ENCODE measurements around the gene CYP3A5.

Gene CYP3A5

GRCh38 chr7:99709838-99710578, 30.2 kb upstream of the CYP3A5 start (continued):
- TF ChIP-seq PRDM4 (tag by site-specific recombination; IDR thresholded peaks at IDR 0.05) = no peak
- TF ChIP-seq GLI2 (tag by site-specific recombination; IDR thresholded peaks at IDR 0.05; ENCODE audit: borderline replicate concordance, low read depth) = no peak
- no peak for TF ChIP-seq ZNF585B (tag by site-specific recombination; IDR thresholded peaks at IDR 0.05)

- CTCF ChIA-PET = no interaction called here
- POLR2A ChIA-PET = no interaction called here
- no peak overlapping the region for H3K4me3 ChIP-seq (ENCODE audit: low read depth, low read length)
- H3K27ac ChIP-seq (ENCODE audit: extremely low read depth, low read depth, low read length) = no peak overlapping the region
- H3K4me1 ChIP-seq (ENCODE audit: control insufficient read depth, insufficient read depth, low read length) = no peaks in the 10 kb centered on the region
- H3K9me3 ChIP-seq (ENCODE audit: control insufficient read depth, insufficient read depth, low read depth, low read length) = no peaks in the 10 kb centered on the region
- TF ChIP-seq ZNF768 (tag by site-specific recombination; IDR thresholded peaks at IDR 0.05) = no peak
- H3K36me3 ChIP-seq (ENCODE audit: control insufficient read depth in 2 of 2, insufficient read depth in 1 of 2, low read length in 2 of 2) = no peaks in the 10 kb centered on the region
Observed at GRCh38 chr7:99709260-99709659, 29.5 kb upstream of the CYP3A5 start.

GRCh38 chr7:99707096-99707495, 27.3 kb upstream of the CYP3A5 start:
- CTCF ChIA-PET = no interaction called here
- Histone ChIP-seq H3K27ac (ENCODE audit: extremely low read depth, low read depth, low read length) (no peak overlapping the region), H3K4me3 (ENCODE audit: low read depth, low read length) (no peak overlapping the region), H3K4me1 (ENCODE audit: control insufficient read depth, insufficient read depth, low read length) (no peaks in the 10 kb centered on the region), H3K9me3 (ENCODE audit: control insufficient read depth, insufficient read depth, low read depth, low read length) (no peaks in the 10 kb centered on the region), H3K36me3 (ENCODE audit: control insufficient read depth in 2 of 2, insufficient read depth in 1 of 2, low read length in 2 of 2) (no peaks in the 10 kb centered on the region)
- POLR2A ChIA-PET = no interaction called here
- TF ChIP-seq ZNF529 (tag by site-specific recombination; IDR thresholded peaks at IDR 0.05; ENCODE audit: insufficient replicate concordance) = no peak
- no peak for TF ChIP-seq ZSCAN30 (tag by site-specific recombination; IDR thresholded peaks at IDR 0.05)
- no peak for TF ChIP-seq CTCF (tag by site-specific recombination; IDR thresholded peaks at IDR 0.05)
- no peak for TF ChIP-seq ZBTB7A (tag by site-specific recombination; IDR thresholded peaks at IDR 0.05; ENCODE audit: low read depth)
- TF ChIP-seq GLIS1 (tag by site-specific recombination; IDR thresholded peaks at IDR 0.05) = no peak
- no peak for TF ChIP-seq GLI4 (tag by site-specific recombination; IDR thresholded peaks at IDR 0.05)
- TF ChIP-seq ZBTB11 (tag by site-specific recombination; conservative IDR thresholded peaks at IDR 0.05; ENCODE audit: low read depth) = no peak
- no peak for TF ChIP-seq KLF16 (tag by site-specific recombination; IDR thresholded peaks at IDR 0.05)
- TF ChIP-seq ZNF157 (tag by site-specific recombination; IDR thresholded peaks at IDR 0.05) = no peak
- TF ChIP-seq ZSCAN5A (tag by site-specific recombination; IDR thresholded peaks at IDR 0.05) = no peak
- TF ChIP-seq ZNF10 (tag by site-specific recombination; IDR thresholded peaks at IDR 0.05) = no peak
- no peak for TF ChIP-seq KLF7 (tag by site-specific recombination; IDR thresholded peaks at IDR 0.05; ENCODE audit: borderline replicate concordance)
- TF ChIP-seq ZNF292 (tag by site-specific recombination; IDR thresholded peaks at IDR 0.05; ENCODE audit: borderline replicate concordance, low read depth) = no peak
- no peak for TF ChIP-seq KLF10 (tag by site-specific recombination; IDR thresholded peaks at IDR 0.05)
- TF ChIP-seq ZNF843 (tag by site-specific recombination; IDR thresholded peaks at IDR 0.05) = no peak
